K562 (cell line): ENCODE measurements around the gene UBL5.

ENCODE experiments used
- CHD4 ChIP-seq: fragments of 200-600 bp; sonication (generic); IDR thresholded peaks from 3 replicates; pipeline ENCODE4 v1.6.1; 2012; ENCODE audit warnings: low read depth, mild to moderate bottlenecking, mixed read lengths, low read length, inconsistent platforms; ENCODE audit not compliant: insufficient read depth, insufficient replicate concordance, poor library complexity, severe bottlenecking
- ZBTB8A ChIP-seq: fragments of 450-650 bp; IDR thresholded peaks from 2 replicates; pipeline ENCODE4 v1.6.1; 2018; ENCODE audit warnings: mild to moderate bottlenecking, moderate library complexity; ENCODE audit not compliant: partially characterized antibody
- ZNF121 ChIP-seq: sonication (generic); formaldehyde crosslinking; conservative IDR thresholded peaks from 2 replicates; pipeline ENCODE4 v1.8.0; 2022; ENCODE audit warnings: missing genetic modification reagents
- TF ChIP-seq, protein P1 (sequence below): fragments of 200-600 bp; sonication (generic); IDR thresholded peaks from one replicate; pipeline ENCODE4 v1.6.1; 2012; ENCODE audit warnings: mild to moderate bottlenecking, low read depth, low read length, inconsistent platforms

DNA sequence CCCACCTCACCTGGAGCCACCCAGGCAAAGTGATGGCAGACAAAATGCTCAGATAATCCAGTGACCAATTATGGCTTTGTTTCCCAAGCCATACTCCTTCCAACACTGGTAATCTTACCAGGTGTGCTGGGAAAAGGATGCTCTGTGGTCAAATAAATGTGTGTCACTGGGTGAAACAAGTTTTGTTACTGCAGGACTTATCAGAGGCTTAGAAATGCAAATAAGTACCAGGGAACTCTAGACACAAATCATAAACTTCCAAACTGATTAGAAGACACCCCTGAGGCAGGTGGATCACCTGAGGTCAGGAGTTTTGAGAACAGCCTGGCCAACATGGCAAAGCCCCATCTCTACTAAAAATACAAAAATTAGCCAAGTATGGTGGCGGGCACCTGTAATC, 33.8 kb downstream of the UBL5 start:
- TF ChIP-seq CHD4 (no peak), ZBTB8A (no peak), ZNF121 (CRISPR knock-in tag) (no peak)
- TF ChIP-seq, protein P1, sequence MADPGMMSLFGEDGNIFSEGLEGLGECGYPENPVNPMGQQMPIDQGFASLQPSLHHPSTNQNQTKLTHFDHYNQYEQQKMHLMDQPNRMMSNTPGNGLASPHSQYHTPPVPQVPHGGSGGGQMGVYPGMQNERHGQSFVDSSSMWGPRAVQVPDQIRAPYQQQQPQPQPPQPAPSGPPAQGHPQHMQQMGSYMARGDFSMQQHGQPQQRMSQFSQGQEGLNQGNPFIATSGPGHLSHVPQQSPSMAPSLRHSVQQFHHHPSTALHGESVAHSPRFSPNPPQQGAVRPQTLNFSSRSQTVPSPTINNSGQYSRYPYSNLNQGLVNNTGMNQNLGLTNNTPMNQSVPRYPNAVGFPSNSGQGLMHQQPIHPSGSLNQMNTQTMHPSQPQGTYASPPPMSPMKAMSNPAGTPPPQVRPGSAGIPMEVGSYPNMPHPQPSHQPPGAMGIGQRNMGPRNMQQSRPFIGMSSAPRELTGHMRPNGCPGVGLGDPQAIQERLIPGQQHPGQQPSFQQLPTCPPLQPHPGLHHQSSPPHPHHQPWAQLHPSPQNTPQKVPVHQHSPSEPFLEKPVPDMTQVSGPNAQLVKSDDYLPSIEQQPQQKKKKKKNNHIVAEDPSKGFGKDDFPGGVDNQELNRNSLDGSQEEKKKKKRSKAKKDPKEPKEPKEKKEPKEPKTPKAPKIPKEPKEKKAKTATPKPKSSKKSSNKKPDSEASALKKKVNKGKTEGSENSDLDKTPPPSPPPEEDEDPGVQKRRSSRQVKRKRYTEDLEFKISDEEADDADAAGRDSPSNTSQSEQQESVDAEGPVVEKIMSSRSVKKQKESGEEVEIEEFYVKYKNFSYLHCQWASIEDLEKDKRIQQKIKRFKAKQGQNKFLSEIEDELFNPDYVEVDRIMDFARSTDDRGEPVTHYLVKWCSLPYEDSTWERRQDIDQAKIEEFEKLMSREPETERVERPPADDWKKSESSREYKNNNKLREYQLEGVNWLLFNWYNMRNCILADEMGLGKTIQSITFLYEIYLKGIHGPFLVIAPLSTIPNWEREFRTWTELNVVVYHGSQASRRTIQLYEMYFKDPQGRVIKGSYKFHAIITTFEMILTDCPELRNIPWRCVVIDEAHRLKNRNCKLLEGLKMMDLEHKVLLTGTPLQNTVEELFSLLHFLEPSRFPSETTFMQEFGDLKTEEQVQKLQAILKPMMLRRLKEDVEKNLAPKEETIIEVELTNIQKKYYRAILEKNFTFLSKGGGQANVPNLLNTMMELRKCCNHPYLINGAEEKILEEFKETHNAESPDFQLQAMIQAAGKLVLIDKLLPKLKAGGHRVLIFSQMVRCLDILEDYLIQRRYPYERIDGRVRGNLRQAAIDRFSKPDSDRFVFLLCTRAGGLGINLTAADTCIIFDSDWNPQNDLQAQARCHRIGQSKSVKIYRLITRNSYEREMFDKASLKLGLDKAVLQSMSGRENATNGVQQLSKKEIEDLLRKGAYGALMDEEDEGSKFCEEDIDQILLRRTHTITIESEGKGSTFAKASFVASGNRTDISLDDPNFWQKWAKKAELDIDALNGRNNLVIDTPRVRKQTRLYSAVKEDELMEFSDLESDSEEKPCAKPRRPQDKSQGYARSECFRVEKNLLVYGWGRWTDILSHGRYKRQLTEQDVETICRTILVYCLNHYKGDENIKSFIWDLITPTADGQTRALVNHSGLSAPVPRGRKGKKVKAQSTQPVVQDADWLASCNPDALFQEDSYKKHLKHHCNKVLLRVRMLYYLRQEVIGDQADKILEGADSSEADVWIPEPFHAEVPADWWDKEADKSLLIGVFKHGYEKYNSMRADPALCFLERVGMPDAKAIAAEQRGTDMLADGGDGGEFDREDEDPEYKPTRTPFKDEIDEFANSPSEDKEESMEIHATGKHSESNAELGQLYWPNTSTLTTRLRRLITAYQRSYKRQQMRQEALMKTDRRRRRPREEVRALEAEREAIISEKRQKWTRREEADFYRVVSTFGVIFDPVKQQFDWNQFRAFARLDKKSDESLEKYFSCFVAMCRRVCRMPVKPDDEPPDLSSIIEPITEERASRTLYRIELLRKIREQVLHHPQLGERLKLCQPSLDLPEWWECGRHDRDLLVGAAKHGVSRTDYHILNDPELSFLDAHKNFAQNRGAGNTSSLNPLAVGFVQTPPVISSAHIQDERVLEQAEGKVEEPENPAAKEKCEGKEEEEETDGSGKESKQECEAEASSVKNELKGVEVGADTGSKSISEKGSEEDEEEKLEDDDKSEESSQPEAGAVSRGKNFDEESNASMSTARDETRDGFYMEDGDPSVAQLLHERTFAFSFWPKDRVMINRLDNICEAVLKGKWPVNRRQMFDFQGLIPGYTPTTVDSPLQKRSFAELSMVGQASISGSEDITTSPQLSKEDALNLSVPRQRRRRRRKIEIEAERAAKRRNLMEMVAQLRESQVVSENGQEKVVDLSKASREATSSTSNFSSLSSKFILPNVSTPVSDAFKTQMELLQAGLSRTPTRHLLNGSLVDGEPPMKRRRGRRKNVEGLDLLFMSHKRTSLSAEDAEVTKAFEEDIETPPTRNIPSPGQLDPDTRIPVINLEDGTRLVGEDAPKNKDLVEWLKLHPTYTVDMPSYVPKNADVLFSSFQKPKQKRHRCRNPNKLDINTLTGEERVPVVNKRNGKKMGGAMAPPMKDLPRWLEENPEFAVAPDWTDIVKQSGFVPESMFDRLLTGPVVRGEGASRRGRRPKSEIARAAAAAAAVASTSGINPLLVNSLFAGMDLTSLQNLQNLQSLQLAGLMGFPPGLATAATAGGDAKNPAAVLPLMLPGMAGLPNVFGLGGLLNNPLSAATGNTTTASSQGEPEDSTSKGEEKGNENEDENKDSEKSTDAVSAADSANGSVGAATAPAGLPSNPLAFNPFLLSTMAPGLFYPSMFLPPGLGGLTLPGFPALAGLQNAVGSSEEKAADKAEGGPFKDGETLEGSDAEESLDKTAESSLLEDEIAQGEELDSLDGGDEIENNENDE: no peak
